Osteocyte (in vitro differentiated cells): ENCODE measurements around the gene PROKR1. TPM values are rescaled to one million over a fixed set of nuclear protein-coding genes. Genes with fewer than 3 reads are reported as not detected.

Experiments used
- DNase-seq: peaks from one replicate; pipeline ENCODE4 v3.0.0; 2021; ENCODE audit warnings: mixed read lengths; ENCODE audit not compliant: unreplicated experiment; ENCODE audit errors: extremely low spot score
- H3K27ac Mint-ChIP-seq: one replicate; pipeline ENCODE4 v1.8.0; 2021; ENCODE audit warnings: mild to moderate bottlenecking, mixed read lengths; ENCODE audit not compliant: unreplicated experiment
- H3K27me3 Mint-ChIP-seq: one replicate; pipeline ENCODE4 v1.8.0; 2021; ENCODE audit warnings: mixed read lengths; ENCODE audit not compliant: unreplicated experiment
- H3K36me3 Mint-ChIP-seq: one replicate; pipeline ENCODE4 v1.8.0; 2021; ENCODE audit warnings: mixed read lengths; ENCODE audit not compliant: unreplicated experiment
- H3K4me1 Mint-ChIP-seq: one replicate; pipeline ENCODE4 v1.8.0; 2021; ENCODE audit warnings: mixed read lengths; ENCODE audit not compliant: unreplicated experiment
- H3K4me3 Mint-ChIP-seq: one replicate; pipeline ENCODE4 v1.8.0; 2021; ENCODE audit warnings: mild to moderate bottlenecking, moderate library complexity, mixed read lengths; ENCODE audit not compliant: unreplicated experiment
- H3K9me3 Mint-ChIP-seq: one replicate; pipeline ENCODE4 v1.8.0; 2021; ENCODE audit warnings: mixed read lengths; ENCODE audit not compliant: unreplicated experiment
- CTCF ChIP-seq: fragments of 200-600 bp; sonication (generic); IDR thresholded peaks from 2 replicates; pipeline ENCODE4 v1.5.0; 2021; ENCODE audit warnings: antibody characterized with exemption, mild to moderate bottlenecking, moderate library complexity
- total RNA-seq: library from RNA; stranded (reverse); gene quantifications from 2 replicates; pipeline ENCODE4 v1.2.1, GENCODE V29; 2021

Gene PROKR1
- total RNA-seq, 1 donor from 2014 or later: not detected

- Mint-ChIP-seq H3K4me3 (no peak overlapping the region), H3K27ac (no peak overlapping the region), H3K36me3 (no peaks in the 10 kb centered on the region), H3K9me3 (peaks cover 10% of the 10 kb centered on the region), H3K4me1 (no peaks in the 10 kb centered on the region), H3K27me3 (peaks cover 7% of the 10 kb centered on the region)
- no peak for TF ChIP-seq CTCF
- no peak for DNase-seq
These were observed 22.6 kb upstream of the PROKR1 start for GRCh38 chr2:68620772-68621171.

GRCh38 chr2:68623820-68624219 lies 19.6 kb upstream of the PROKR1 start:
- no peak for TF ChIP-seq CTCF
- Mint-ChIP-seq H3K36me3 (no peaks in the 10 kb centered on the region), H3K4me1 (no peaks in the 10 kb centered on the region), H3K4me3 (no peak overlapping the region), H3K27me3 (peaks cover 10% of the 10 kb centered on the region), H3K9me3 (peaks cover 10% of the 10 kb centered on the region), H3K27ac (no peak overlapping the region)
- no peak for DNase-seq

GRCh38 chr2:68627615-68628014 lies 15.8 kb upstream of the PROKR1 start:
- H3K4me3 Mint-ChIP-seq: no peak overlapping the region
- no peak for DNase-seq
- no peak overlapping the region for H3K27ac Mint-ChIP-seq
- H3K36me3 Mint-ChIP-seq: no peaks in the 10 kb centered on the region
- peaks cover 36% of the 10 kb centered on the region for H3K27me3 Mint-ChIP-seq
- H3K9me3 Mint-ChIP-seq: no peaks in the 10 kb centered on the region
- no peaks in the 10 kb centered on the region for H3K4me1 Mint-ChIP-seq
- TF ChIP-seq CTCF: no peak

- no peak for TF ChIP-seq CTCF
- DNase-seq: no peak
- Mint-ChIP-seq H3K27me3 (peaks cover 47% of the 10 kb centered on the region), H3K4me3 (no peak overlapping the region), H3K4me1 (no peaks in the 10 kb centered on the region), H3K9me3 (no peaks in the 10 kb centered on the region), H3K27ac (no peak overlapping the region), H3K36me3 (no peaks in the 10 kb centered on the region)
These were observed 11.4 kb upstream of the PROKR1 start for GRCh38 chr2:68632021-68632420.

- no peak overlapping the region for H3K27ac Mint-ChIP-seq
- no peak for DNase-seq
- peaks cover 46% of the 10 kb centered on the region for H3K27me3 Mint-ChIP-seq
- H3K4me3 Mint-ChIP-seq: no peak overlapping the region
- TF ChIP-seq CTCF: no peak
- no peaks in the 10 kb centered on the region for H3K4me1 Mint-ChIP-seq
- peaks cover 7% of the 10 kb centered on the region for H3K9me3 Mint-ChIP-seq
- H3K36me3 Mint-ChIP-seq: no peaks in the 10 kb centered on the region
These were observed 6.3 kb upstream of the PROKR1 start for GRCh38 chr2:68637047-68637446.
